SK-N-MC (cell line): Measurements from ENCODE around the gene APOC3.

Experiments
- EZH2 ChIP-seq: fragments of 200-600 bp; sonication (generic); IDR thresholded peaks from one replicate; pipeline ENCODE4 v1.6.1; 2017; ENCODE audit warnings: antibody characterized with exemption
- FOXP2 ChIP-seq: optimal IDR thresholded peaks from 2 replicates; pipeline ENCODE3; 2011; ENCODE audit warnings: mild to moderate bottlenecking, moderate library complexity; ENCODE audit not compliant: insufficient read depth; ENCODE audit errors: extremely low read length, control extremely low read depth
- POLR2AphosphoS5 ChIP-seq: IDR thresholded peaks from 2 replicates; pipeline ENCODE4 v1.6.1; 2012; ENCODE audit warnings: mild to moderate bottlenecking, low read depth, low read length, borderline replicate concordance

- no peak for TF ChIP-seq POLR2AphosphoS5
- no peak for TF ChIP-seq EZH2
- no peak for TF ChIP-seq FOXP2
Observed at GRCh38 chr11:116861539-116861938, 31.8 kb downstream of the APOC3 start.
